K562 (cell line): ENCODE measurements around the gene MGAT1. TPM values are rescaled to one million over a fixed set of nuclear protein-coding genes. Genes with fewer than 3 reads are reported as not detected.

Experiments
- BHLHE40 ChIP-seq: IDR thresholded peaks from 2 replicates; pipeline ENCODE4 v1.6.1; 2011; ENCODE audit warnings: low read length, improper control_type of control experiment
- E2F1 ChIP-seq: sonication (generic); formaldehyde crosslinking; IDR thresholded peaks from 2 replicates; pipeline ENCODE4 v1.8.1; 2023; ENCODE audit warnings: mild to moderate bottlenecking, missing genetic modification reagents, moderate library complexity
- EGR1 ChIP-seq: fragments of 450-650 bp; conservative IDR thresholded peaks from 2 replicates; pipeline ENCODE4 v1.6.1; 2017; ENCODE audit warnings: mild to moderate bottlenecking
- EHMT2 ChIP-seq: fragments of 450-650 bp; IDR thresholded peaks from 2 replicates; pipeline ENCODE4 v1.6.1; 2018; ENCODE audit warnings: antibody characterized with exemption
- HDGF ChIP-seq: fragments of 450-650 bp; IDR thresholded peaks from 2 replicates; pipeline ENCODE4 v1.6.1; 2016
- HLTF ChIP-seq: fragments of 450-650 bp; IDR thresholded peaks from 2 replicates; pipeline ENCODE4 v1.6.1; 2016
- LEF1 ChIP-seq: fragments of 450-650 bp; IDR thresholded peaks from 2 replicates; pipeline ENCODE4 v1.6.1; 2016; ENCODE audit warnings: mild to moderate bottlenecking
- MAZ ChIP-seq, 2 experiments: fragments of 450-650 bp in 1 of 2; sonication (generic) in 1 of 2; formaldehyde crosslinking; IDR thresholded peaks in 1 of 2; conservative IDR thresholded peaks in 1 of 2; 2 replicates each; pipeline versions ENCODE4 v1.4.0 to v1.5.0; 2020; ENCODE audit warnings: mild to moderate bottlenecking in 1 of 2, missing genetic modification reagents in 1 of 2
- MEIS2 ChIP-seq: fragments of 450-650 bp; IDR thresholded peaks from 2 replicates; pipeline ENCODE4 v1.6.1; 2014; ENCODE audit warnings: mild to moderate bottlenecking; ENCODE audit not compliant: partially characterized antibody
- MNT ChIP-seq, 2 experiments: fragments of 450-650 bp; conservative IDR thresholded peaks; 2 replicates each; pipeline ENCODE4 v1.6.1; 2017; ENCODE audit warnings: mild to moderate bottlenecking in 2 of 2, moderate library complexity in 2 of 2
- MXI1 ChIP-seq: IDR thresholded peaks from 2 replicates; pipeline ENCODE4 v1.6.1; 2011; ENCODE audit warnings: low read depth, mild to moderate bottlenecking, improper control_type of control experiment, low read length
- NCOA1 ChIP-seq: fragments of 450-650 bp; IDR thresholded peaks from 2 replicates; pipeline ENCODE4 v1.6.1; 2016; ENCODE audit warnings: low read depth
- NR2C1 ChIP-seq, 2 experiments: fragments of 450-650 bp; IDR thresholded peaks; 2 replicates each; pipeline ENCODE4 v1.6.1; 2017; ENCODE audit warnings: mild to moderate bottlenecking in 2 of 2, antibody characterized with exemption in 1 of 2, inconsistent platforms in 1 of 2, missing compliant biosample characterization in 1 of 2, missing genetic modification characterization in 1 of 2
- NR2F6 ChIP-seq: fragments of 450-650 bp; formaldehyde crosslinking; IDR thresholded peaks from 2 replicates; pipeline ENCODE4 v1.4.0; 2020; ENCODE audit warnings: mild to moderate bottlenecking
- RCOR1 ChIP-seq, 2 experiments: IDR thresholded peaks; 2 replicates each; pipeline ENCODE4 v1.6.1; 2012; ENCODE audit warnings: low read depth in 2 of 2, low read length in 2 of 2, borderline replicate concordance in 1 of 2, improper control_type of control experiment in 1 of 2
- USF1 ChIP-seq: sonication (generic); formaldehyde crosslinking; IDR thresholded peaks from 2 replicates; pipeline ENCODE4 v1.9.0; 2022; ENCODE audit warnings: mild to moderate bottlenecking, missing genetic modification reagents
- ZNF217 ChIP-seq: sonication (generic); formaldehyde crosslinking; IDR thresholded peaks from 2 replicates; pipeline ENCODE4 v1.8.0; 2022; ENCODE audit warnings: mild to moderate bottlenecking, missing genetic modification reagents
- ZNF512 ChIP-seq: IDR thresholded peaks from 2 replicates; pipeline ENCODE4 v1.6.1; 2016; ENCODE audit warnings: missing genetic modification characterization, missing compliant biosample characterization
- ZNF639 ChIP-seq, 2 experiments: fragments of 200-800 bp in 1 of 2; sonication (Bioruptor generic) in 1 of 2; sonication (generic) in 1 of 2; formaldehyde crosslinking in 1 of 2; IDR thresholded peaks in 1 of 2; conservative IDR thresholded peaks in 1 of 2; 2 replicates each; pipeline versions ENCODE4 v1.5.0 to v1.6.1; 2016 to 2020; ENCODE audit warnings: missing compliant biosample characterization in 1 of 2, missing genetic modification characterization in 1 of 2, missing genetic modification reagents in 1 of 2
- polyA plus RNA-seq, 8 experiments: library from polyadenylated mRNA; depleted of rRNA in 4 of 8; stranded (reverse) in 5 of 8; unstranded in 3 of 8; fragments of >200 nt; fragmentation: Nextera tagmentation in 2 of 8; fragmentation: Illumina TruSeq in 1 of 8; extraction: Ambion mirVana in 2 of 8; extraction: Trizol in 1 of 8; gene quantifications; 2 replicates each; pipeline versions ENCODE4 v1.2.1 to v1.2.3, GENCODE V29; 2011 to 2014; ENCODE audit warnings: inconsistent platforms in 1 of 8, missing spikeins in 1 of 8
- total RNA-seq, 7 experiments: library from RNA; depleted of rRNA in 6 of 7; stranded (reverse); fragments of >200 nt in 6 of 7; fragmentation: Illumina TruSeq in 2 of 7; extraction: Trizol in 2 of 7; gene quantifications; 2 replicates each; pipeline versions ENCODE4 v1.2.1 to v1.2.3, GENCODE V29; 2011 to 2021; ENCODE audit warnings: low replicate concordance in 1 of 7

The MGAT1 gene
- total and polyA plus RNA-seq, 9 of the 15 experiments (the other 6 are each of a cell fraction or from before 2014, with no cell fraction given) = 3.9 to 82.7 (median 44.5) TPM

GRCh38 chr5:180809403-180810209 is 7.0 kb upstream of the MGAT1 start (continued):
- TF ChIP-seq ZNF512 (no peak), MXI1 (0 out of 2 replicates have a peak, but pooled peaks have one; percentile 47), E2F1 (CRISPR knock-in tag) (0 out of 2 replicates have a peak, but pooled peaks have one; percentile 12), RCOR1 (IDR thresholded peaks at IDR 0.05; ENCODE audit: borderline replicate concordance in 1 of 2, low read depth in 2 of 2, low read length in 2 of 2) (peak in 1 of 2 experiments; percentile 50; a peak in 1 of 4 replicates), USF1 (CRISPR knock-in tag) (peak; percentile 77), NR2F6 (CRISPR knock-in tag) (no peak), NCOA1 (0 out of 2 replicates have a peak, but pooled peaks have one; percentile 16), EGR1 (peak; percentile 76), LEF1 (no peak), MNT (conservative IDR thresholded peaks at IDR 0.05) (peak; percentile 80 to 87; a peak in 3 of 4 replicates), HDGF (no peak; the same call in 1 of the 2 replicates), NR2C1 (IDR thresholded peaks at IDR 0.05) (peak; percentile 86), NR2C1 (tag; IDR thresholded peaks at IDR 0.05) (peak; percentile 73), MEIS2 (peak; percentile 54), EHMT2 (0 out of 2 replicates have a peak, but pooled peaks have one; percentile 26), ZNF217 (CRISPR knock-in tag) (no peak), MAZ (CRISPR knock-in tag; conservative IDR thresholded peaks at IDR 0.05 in 1 of 2, IDR thresholded peaks at IDR 0.05 in 1 of 2) (peak; percentile 72 to 79; a peak in 1 of 4 replicates), HLTF (peak; percentile 18; the same call in 1 of the 2 replicates), ZNF639 (CRISPR knock-in tag; conservative IDR thresholded peaks at IDR 0.05 in 1 of 2, IDR thresholded peaks at IDR 0.05 in 1 of 2) (peak in 1 of 2 experiments; percentile 14; a peak in 2 of 4 replicates), BHLHE40 (peak; percentile 44; the same call in 1 of the 2 replicates)
